Transverse colon (tissue), 3 donors: ENCODE measurements around the gene PITPNM1.

Experiments
- EP300 ChIP-seq: sonication (generic); formaldehyde crosslinking; IDR thresholded peaks from one replicate; pipeline ENCODE4 v1.6.1; 2017; ENCODE audit warnings: antibody characterized with exemption, low read depth
- POLR2A ChIP-seq: fragments of 450-650 bp; IDR thresholded peaks from one replicate; pipeline ENCODE4 v1.6.1; 2016; ENCODE audit warnings: antibody characterized with exemption, mild to moderate bottlenecking, moderate library complexity
- TF ChIP-seq, protein P1 (sequence below), 5 experiments: fragments of 200-600 bp in 3 of 5; fragments of 450-650 bp in 2 of 5; sonication (generic) in 3 of 5; IDR thresholded peaks; 1 replicate in 2 of 5; 2 replicates in 3 of 5; pipeline ENCODE4 v1.5.1; 2016 to 2017; ENCODE audit warnings: antibody characterized with exemption in 5 of 5, inconsistent platforms in 3 of 5, mild to moderate bottlenecking in 2 of 5, moderate library complexity in 1 of 5

DNA sequence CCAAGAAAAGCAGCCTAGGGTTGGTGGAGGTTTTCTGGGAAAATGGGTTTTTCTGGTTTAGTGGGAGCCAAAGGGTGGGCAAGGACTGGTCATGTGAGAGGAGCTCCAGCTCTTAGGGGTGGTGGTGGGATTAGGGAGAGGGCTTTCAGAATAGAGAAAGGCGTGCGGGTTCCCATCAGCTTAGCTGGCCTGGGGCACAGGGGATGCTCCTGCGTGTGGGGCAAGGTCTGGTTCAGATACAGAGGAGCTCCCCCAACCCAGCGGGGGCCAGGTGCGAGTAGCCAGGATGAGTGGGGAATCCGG is 36.8 kb downstream of the PITPNM1 start:
- TF ChIP-seq, protein P1, sequence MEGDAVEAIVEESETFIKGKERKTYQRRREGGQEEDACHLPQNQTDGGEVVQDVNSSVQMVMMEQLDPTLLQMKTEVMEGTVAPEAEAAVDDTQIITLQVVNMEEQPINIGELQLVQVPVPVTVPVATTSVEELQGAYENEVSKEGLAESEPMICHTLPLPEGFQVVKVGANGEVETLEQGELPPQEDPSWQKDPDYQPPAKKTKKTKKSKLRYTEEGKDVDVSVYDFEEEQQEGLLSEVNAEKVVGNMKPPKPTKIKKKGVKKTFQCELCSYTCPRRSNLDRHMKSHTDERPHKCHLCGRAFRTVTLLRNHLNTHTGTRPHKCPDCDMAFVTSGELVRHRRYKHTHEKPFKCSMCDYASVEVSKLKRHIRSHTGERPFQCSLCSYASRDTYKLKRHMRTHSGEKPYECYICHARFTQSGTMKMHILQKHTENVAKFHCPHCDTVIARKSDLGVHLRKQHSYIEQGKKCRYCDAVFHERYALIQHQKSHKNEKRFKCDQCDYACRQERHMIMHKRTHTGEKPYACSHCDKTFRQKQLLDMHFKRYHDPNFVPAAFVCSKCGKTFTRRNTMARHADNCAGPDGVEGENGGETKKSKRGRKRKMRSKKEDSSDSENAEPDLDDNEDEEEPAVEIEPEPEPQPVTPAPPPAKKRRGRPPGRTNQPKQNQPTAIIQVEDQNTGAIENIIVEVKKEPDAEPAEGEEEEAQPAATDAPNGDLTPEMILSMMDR (IDR thresholded peaks at IDR 0.05): no peak
- TF ChIP-seq POLR2A: no peak
- no peak for TF ChIP-seq EP300
